Putamen (tissue), 1 donor: Measurements from ENCODE around the gene SUN2.

Source experiments
- DNase-seq: peaks from one replicate; pipeline ENCODE4 v3.0.0-alpha.2; 2016; ENCODE audit warnings: low spot score

The SUN2 gene

GRCh38 chr22:38716271-38716670 lies 39.5 kb downstream of the SUN2 start:
- DNase-seq: no peak

- DNase-seq: no peak
These were observed 39.9 kb downstream of the SUN2 start for GRCh38 chr22:38715852-38716251.

- no peak for DNase-seq
These were observed 40.5 kb downstream of the SUN2 start for GRCh38 chr22:38715176-38715764.

- DNase-seq: no peak
These were observed 41.9 kb downstream of the SUN2 start for GRCh38 chr22:38713921-38714320.

- no peak for DNase-seq
These were observed 43.2 kb downstream of the SUN2 start for GRCh38 chr22:38712486-38713207.

- no peak for DNase-seq
These were observed 44.9 kb downstream of the SUN2 start for GRCh38 chr22:38710866-38711265.

GRCh38 chr22:38710351-38710750 lies 45.4 kb downstream of the SUN2 start:
- no peak for DNase-seq

GRCh38 chr22:38709306-38709705 lies 46.5 kb downstream of the SUN2 start:
- DNase-seq: no peak

GRCh38 chr22:38707984-38708383 lies 47.8 kb downstream of the SUN2 start:
- DNase-seq: no peak

- DNase-seq: no peak
These were observed 48.5 kb downstream of the SUN2 start for GRCh38 chr22:38707346-38707745.

GRCh38 chr22:38706901-38707195 lies 49.0 kb downstream of the SUN2 start:
- no peak for DNase-seq

GRCh38 chr22:38706101-38706900 lies 49.5 kb downstream of the SUN2 start:
- no peak for DNase-seq

GRCh38 chr22:38705235-38706100 lies 50.3 kb downstream of the SUN2 start, which contains the start of gene GTPBP1:
Gene GTPBP1 (plus strand): TSS chr22:38705944. CDS start chr22:38705956, 12 bp downstream.
- peak; percentile 100 for DNase-seq

GRCh38 chr22:38704654-38705234 lies 51.1 kb downstream of the SUN2 start:
- DNase-seq: no peak

GRCh38 chr22:38700789-38701628 lies 54.8 kb downstream of the SUN2 start, which contains the start of gene JOSD1:
Gene JOSD1 (minus strand): TSS chr22:38700943. CDS start chr22:38699987, 956 bp downstream.
- peak; percentile 94 for DNase-seq

- no peak for DNase-seq
These were observed 55.5 kb downstream of the SUN2 start for GRCh38 chr22:38700270-38700788.

GRCh38 chr22:38699784-38700183 lies 56.0 kb downstream of the SUN2 start:
- no peak for DNase-seq

- no peak for DNase-seq
These were observed 56.7 kb downstream of the SUN2 start for GRCh38 chr22:38699143-38699542.

- no peak for DNase-seq
These were observed 57.2 kb downstream of the SUN2 start for GRCh38 chr22:38698407-38699094.
